ENCODE measurements around the gene UQCR11.

UQCR11 gene

GRCh38 chr19:1551068-1552040 is 53.9 kb downstream of the UQCR11 start:
- no peak for DNase-seq (ENCODE audit: low spot score)
- TF ChIP-seq CTCF (IDR thresholded peaks at IDR 0.05) = no peak
- Histone ChIP-seq H3K4me3 (no peak overlapping the region), H3K27ac (no peak overlapping the region)

GRCh38 chr19:1549332-1549945 is 55.8 kb downstream of the UQCR11 start:
- no peak for TF ChIP-seq CTCF (IDR thresholded peaks at IDR 0.05)
- Histone ChIP-seq H3K27ac (no peak overlapping the region), H3K4me3 (no peak overlapping the region)
- DNase-seq (ENCODE audit: low spot score) = no peak
